GM12878 (cell line): Measurements from ENCODE around the gene SINHCAF.

ENCODE experiments used
- MAX ChIP-seq: IDR thresholded peaks from 2 replicates; pipeline ENCODE4 v1.6.1; 2012; ENCODE audit warnings: low read depth, low read length, improper control_type of control experiment
- NFIC ChIP-seq: IDR thresholded peaks from 2 replicates; pipeline ENCODE4 v1.6.1; 2012; ENCODE audit warnings: low read depth, mild to moderate bottlenecking, inconsistent platforms, low read length, moderate library complexity
- POLR2AphosphoS5 ChIP-seq: IDR thresholded peaks from 2 replicates; pipeline ENCODE4 v1.6.1; 2011; ENCODE audit warnings: mild to moderate bottlenecking, low read length, inconsistent platforms

GRCh38 chr12:31325877-31326631 is at the start of gene SINHCAF:
- TF ChIP-seq NFIC (no peak), MAX (peak; percentile 24; the same call in 1 of the 2 replicates), POLR2AphosphoS5 (peak; percentile 99)
